ENCODE measurements around the gene NDUFAB1. TPM values are rescaled to one million over a fixed set of nuclear protein-coding genes. Genes with fewer than 3 reads are reported as not detected.
A peak's percentile ranks its signal among the peaks of the same experiment; 100 is the strongest.

NDUFAB1 gene
- total and polyA plus RNA-seq, 2 of the 13 experiments (the other 11 are each of a cell fraction or from before 2014, with no cell fraction given), result 221 to 601 TPM

DNA sequence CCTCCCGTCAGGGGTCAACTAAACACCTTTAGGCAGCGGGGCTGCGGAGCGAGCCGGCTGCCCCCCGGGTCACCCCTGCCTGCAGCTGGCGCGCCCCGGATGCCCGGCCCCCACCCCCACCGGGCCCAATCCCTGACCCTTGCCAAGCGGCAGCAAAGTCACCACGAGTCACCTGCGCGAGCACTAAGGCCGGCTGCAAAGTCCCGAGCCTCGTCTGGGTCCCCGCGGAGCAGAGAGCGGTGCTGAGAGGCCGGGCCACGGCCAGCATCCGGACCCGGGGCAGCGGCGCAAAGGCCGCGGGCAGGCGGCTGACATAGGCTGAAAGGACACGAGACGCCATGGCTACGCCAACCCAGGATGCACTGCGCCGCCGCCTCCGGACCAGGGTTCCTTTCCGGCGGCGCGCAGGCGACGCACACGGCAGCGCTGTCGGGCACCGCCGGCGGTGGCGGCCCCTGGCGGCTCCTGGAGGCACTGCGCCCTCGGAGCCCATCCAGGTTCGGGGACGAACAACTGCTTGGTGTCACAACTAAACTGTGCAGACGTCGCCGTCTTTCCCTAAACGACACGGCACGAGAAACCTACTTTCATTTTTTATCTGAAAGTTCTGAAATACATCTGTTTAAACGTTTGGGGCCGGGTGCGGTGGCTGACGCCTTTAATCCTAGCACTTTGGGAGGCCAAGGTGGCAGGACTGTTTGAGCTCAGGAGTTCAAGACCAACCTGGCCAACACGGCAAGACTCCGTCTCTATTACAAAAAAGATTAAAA is at the start of gene NDUFAB1 (continued):
- TF ChIP-seq ARNT2 (CRISPR knock-in tag; IDR thresholded peaks at IDR 0.05; ENCODE audit: low read depth) (peak; percentile 95), SYNCRIP (IDR thresholded peaks at IDR 0.05; ENCODE audit: insufficient read depth, low read depth, low read length) (no peak), EZH2 (conservative IDR thresholded peaks at IDR 0.05; ENCODE audit: low read depth, low read length) (no peak), NR2F1 (CRISPR knock-in tag; IDR thresholded peaks at IDR 0.05) (peak; percentile 32 to 64; a peak in 2 of 4 replicates), ZNF138 (CRISPR knock-in tag; IDR thresholded peaks at IDR 0.05; ENCODE audit: low read depth) (no peak), ZNF33B (CRISPR knock-in tag; IDR thresholded peaks at IDR 0.05) (peak; percentile 86; the same call in 1 of the 2 replicates), YEATS2 (CRISPR knock-in tag; IDR thresholded peaks at IDR 0.05; ENCODE audit: borderline replicate concordance) (peak; percentile 98), ELF1 (CRISPR knock-in tag; IDR thresholded peaks at IDR 0.05) (peak; percentile 49; the same call in 1 of the 2 replicates), ZNF678 (CRISPR knock-in tag; IDR thresholded peaks at IDR 0.05) (peak; percentile 86), ZNF296 (CRISPR knock-in tag; conservative IDR thresholded peaks at IDR 0.05) (no peak), ZBTB21 (CRISPR knock-in tag; IDR thresholded peaks at IDR 0.05) (no peak), SRSF1 (optimal IDR thresholded peaks at IDR 0.05; ENCODE audit: low read depth, low read length) (no peak), NBN (conservative IDR thresholded peaks at IDR 0.05) (no peak), FOXJ3 (CRISPR knock-in tag; IDR thresholded peaks at IDR 0.05; ENCODE audit: borderline replicate concordance) (no peak), SMAD9 (CRISPR knock-in tag; IDR thresholded peaks at IDR 0.05) (no peak; the same call in 1 of the 2 replicates), MTF1 (CRISPR knock-in tag; IDR thresholded peaks at IDR 0.05) (peak; percentile 94), ZFYVE20 (CRISPR knock-in tag; IDR thresholded peaks at IDR 0.05; ENCODE audit: borderline replicate concordance, low read depth) (no peak), ZNF781 (CRISPR knock-in tag; IDR thresholded peaks at IDR 0.05; ENCODE audit: borderline replicate concordance, not compliant biosample characterization) (peak; percentile 8), ZNF556 (CRISPR knock-in tag; IDR thresholded peaks at IDR 0.05; ENCODE audit: borderline replicate concordance) (peak; percentile 94), NFYB (CRISPR knock-in tag; IDR thresholded peaks at IDR 0.05) (peak; percentile 51)
- TF ChIP-seq, protein P1, sequence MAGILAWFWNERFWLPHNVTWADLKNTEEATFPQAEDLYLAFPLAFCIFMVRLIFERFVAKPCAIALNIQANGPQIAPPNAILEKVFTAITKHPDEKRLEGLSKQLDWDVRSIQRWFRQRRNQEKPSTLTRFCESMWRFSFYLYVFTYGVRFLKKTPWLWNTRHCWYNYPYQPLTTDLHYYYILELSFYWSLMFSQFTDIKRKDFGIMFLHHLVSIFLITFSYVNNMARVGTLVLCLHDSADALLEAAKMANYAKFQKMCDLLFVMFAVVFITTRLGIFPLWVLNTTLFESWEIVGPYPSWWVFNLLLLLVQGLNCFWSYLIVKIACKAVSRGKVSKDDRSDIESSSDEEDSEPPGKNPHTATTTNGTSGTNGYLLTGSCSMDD (CRISPR knock-in tag; IDR thresholded peaks at IDR 0.05), result peak; percentile 85
- TF ChIP-seq, protein P2, sequence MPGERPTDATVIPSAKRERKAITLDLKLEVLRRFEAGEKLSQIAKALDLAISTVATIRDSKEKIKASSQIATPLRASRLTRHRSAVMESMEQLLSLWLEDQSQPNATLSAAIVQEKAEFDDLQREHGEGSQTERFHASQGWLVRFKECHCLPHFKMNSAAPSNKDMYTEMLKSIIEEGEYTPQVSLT (CRISPR knock-in tag; IDR thresholded peaks at IDR 0.05; ENCODE audit: borderline replicate concordance, low read depth), result no peak
- TF ChIP-seq, protein P3, sequence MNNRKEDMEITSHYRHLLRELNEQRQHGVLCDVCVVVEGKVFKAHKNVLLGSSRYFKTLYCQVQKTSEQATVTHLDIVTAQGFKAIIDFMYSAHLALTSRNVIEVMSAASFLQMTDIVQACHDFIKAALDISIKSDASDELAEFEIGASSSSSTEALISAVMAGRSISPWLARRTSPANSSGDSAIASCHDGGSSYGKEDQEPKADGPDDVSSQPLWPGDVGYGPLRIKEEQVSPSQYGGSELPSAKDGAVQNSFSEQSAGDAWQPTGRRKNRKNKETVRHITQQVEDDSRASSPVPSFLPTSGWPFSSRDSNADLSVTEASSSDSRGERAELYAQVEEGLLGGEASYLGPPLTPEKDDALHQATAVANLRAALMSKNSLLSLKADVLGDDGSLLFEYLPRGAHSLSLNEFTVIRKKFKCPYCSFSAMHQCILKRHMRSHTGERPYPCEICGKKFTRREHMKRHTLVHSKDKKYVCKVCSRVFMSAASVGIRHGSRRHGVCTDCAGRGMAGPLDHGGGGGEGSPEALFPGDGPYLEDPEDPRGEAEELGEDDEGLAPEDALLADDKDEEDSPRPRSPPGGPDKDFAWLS (CRISPR knock-in tag; IDR thresholded peaks at IDR 0.05; ENCODE audit: borderline replicate concordance), result peak; percentile 45; the same call in 1 of the 2 replicates

Measured in HepG2 (cell line).